ENCODE measurements around the gene COL23A1. TPM values are rescaled to one million over a fixed set of nuclear protein-coding genes. Genes with fewer than 3 reads are reported as not detected.
"Not testable (repeated sequence)": the region's sequence is repeated elsewhere in the genome, so short reads cannot be mapped to it uniquely, and the experiment has no call there.

The COL23A1 gene
- total RNA-seq, 1 donor from 2014 or later, result 10.7 TPM

- DNase-seq (ENCODE audit: low spot score), result no peak
- intact Hi-C loops (cut with DNase I), result no loop called here
- ATAC-seq, result no peak
Measured at GRCh38 chr5:178202541-178202940, 387.7 kb downstream of the COL23A1 start.

DNA sequence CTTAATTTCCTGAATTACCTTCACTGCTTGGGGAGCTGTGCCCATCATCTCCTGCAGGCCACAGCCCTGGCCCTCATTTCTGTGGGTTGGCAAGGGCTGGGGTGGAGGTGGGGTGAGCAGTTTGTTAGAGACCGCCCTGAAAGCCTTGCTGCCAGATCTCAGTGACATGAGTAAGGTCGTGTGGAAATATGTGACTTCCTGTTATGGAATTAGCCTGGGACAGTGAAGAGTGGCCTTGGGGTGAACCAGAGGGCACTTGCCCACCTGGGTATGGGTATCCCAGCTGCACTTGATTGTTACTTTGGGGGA is 388.3 kb downstream of the COL23A1 start:
- no peak for DNase-seq (ENCODE audit: low spot score)
- intact Hi-C loops (cut with DNase I), result no loop called here
- ATAC-seq, result no peak

DNA sequence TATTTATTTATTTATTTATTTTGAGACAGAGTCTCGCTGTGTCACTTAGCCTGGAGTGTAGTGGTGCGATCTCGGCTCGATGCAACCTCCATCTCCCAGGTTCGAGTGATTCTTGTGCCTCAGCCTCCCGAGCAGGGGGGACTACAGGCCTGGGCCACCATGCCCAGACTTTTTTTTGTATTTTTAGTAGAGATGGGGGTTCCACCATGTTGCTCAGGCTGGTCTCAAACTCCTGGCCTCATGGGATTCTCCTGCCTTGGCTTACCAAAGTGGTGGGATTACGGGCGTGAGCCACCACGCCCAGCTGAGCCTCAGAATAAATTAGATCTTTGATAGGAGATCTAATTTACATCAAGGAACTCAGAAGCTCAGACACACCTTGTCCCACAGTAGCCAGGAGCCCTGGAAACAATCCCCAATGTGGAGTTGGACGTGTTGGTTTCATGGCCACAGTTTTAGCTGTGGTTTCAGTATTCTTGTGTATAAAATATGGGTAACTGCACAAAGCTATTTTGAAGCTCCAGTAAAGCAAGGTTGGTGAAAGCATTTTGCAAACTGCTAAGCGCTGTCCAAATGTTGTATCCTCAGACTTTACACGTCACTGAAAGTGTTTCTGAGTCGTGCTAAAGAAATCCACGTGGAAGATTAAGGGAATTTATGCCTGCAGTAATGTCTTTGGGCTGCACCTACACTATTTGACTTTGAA is 388.8 kb downstream of the COL23A1 start:
- ATAC-seq (no peak), DNase-seq (ENCODE audit: low spot score) (no peak)
- intact Hi-C loops (cut with DNase I), result no loop called here

DNA sequence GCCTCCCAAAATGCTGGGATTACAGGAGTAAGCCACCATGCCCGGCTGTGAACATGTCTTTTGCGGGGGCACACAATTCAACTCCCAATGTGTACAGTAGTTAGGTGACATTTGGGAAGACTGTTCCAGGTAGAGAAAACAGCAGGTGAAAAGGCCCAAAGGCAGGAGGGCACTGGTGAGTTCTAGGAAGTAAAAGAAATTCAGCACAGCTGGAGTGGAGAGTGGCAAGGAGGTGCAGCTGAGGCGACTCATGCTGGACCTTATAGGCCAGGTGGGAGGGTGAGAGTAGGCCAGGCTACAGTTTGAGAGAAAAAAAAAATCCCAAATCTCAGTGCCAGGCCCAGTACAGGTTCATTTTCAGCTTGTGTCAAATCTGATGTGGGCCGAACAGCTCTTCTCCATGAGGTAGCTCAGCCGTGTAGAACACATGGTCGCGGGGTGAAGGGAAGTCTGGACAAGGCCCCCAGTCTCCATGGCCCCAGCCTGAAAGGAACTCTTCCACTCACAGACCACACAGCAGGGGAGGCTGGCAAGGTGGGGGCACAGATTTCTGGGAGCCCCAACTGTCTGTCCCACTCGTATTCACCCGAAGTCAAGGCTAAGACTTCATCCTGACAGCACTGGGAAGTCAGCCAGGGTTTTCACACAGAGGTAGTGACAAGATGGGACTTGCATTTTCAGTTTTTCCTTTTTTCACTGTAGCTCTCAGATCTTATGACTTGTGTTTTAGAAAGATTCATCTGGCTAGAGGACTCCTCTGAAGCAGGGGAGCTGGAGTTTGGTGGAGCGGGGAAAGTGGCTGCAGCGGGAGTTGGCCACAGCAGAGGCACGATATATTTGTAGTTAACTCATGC is 390.4 kb downstream of the COL23A1 start:
- DNase-seq (ENCODE audit: low spot score) (no peak), ATAC-seq (no peak)
- intact Hi-C loops (cut with DNase I), result no loop called here

DNA sequence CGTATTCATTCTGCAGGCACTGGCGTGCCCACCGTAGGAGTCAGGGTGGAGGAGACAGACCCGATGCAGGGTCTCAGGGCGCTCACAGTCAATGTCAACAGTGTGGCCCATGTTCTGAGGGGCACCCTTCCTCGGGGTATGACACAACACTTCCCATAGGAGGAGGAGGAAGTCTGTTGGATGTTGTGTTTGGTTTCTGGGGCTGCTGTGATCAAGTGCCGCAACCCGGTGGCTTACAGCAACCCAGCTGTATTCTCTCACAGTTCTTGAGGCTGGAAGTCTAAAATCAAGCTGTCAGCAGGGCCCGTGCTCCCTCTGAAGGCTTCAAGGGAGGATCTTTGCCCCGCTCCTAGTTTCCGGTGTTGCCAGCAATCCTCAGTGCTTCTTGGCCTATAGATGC is 391.5 kb downstream of the COL23A1 start:
- intact Hi-C loops (cut with DNase I), result no loop called here
- no peak for DNase-seq (ENCODE audit: low spot score)
- ATAC-seq, result no peak

DNA sequence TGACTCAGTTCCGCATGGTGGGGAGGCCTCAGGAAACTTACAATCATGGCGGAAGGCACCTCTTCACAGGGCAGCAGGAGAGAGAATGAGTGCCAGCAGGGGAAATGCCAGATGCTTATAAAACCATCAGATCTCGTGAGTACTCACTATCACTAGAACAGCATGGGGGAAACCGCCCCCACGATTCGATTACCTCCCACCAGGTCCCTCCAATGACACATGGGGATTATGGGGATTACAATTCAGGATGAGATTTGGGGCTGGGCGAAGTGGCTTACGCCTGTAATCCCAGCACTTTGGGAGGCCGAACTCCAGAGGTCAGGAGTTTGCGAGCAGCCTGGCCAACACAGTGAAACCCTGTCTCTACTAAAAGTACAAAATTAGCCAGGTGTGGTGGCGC is 392.0 kb downstream of the COL23A1 start:
- ATAC-seq; intact Hi-C loops (cut with DNase I); DNase-seq (ENCODE audit: low spot score): not testable (repeated sequence)

DNA sequence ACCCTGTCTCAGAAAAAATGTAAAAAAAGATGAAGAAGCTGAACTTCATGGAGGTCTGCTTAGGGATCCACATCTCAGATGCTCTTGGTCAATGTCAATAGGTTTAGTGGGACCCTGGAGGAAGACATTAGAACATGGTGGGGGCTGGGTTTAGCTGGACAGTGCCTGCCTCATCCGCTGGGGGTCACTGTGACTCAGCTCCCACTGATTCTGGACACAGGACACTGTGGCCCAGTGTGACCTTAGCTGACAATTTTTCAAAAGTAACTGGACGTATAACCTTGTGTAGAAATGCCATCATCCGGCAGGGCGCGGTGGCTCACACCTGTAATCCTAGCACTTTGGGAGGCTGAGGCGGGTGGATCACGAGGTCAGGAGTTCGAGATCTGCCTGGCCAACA is 393.2 kb downstream of the COL23A1 start:
- no peak for DNase-seq (ENCODE audit: low spot score)
- intact Hi-C loops (cut with DNase I), result no loop called here
- ATAC-seq, result no peak

GRCh38 chr5:178196281-178196812 is 393.8 kb downstream of the COL23A1 start:
- ATAC-seq (no peak), DNase-seq (ENCODE audit: low spot score) (no peak)
- intact Hi-C loops (cut with DNase I), result no loop called here

GRCh38 chr5:178194026-178194425 is 396.2 kb downstream of the COL23A1 start:
- no peak for DNase-seq (ENCODE audit: low spot score)
- no peak for ATAC-seq
- intact Hi-C loops (cut with DNase I), result no loop called here

- ATAC-seq (no peak), DNase-seq (ENCODE audit: low spot score) (no peak)
- intact Hi-C loops (cut with DNase I), result no loop called here
Measured at GRCh38 chr5:178193251-178193809, 396.9 kb downstream of the COL23A1 start.

- DNase-seq (ENCODE audit: low spot score) (no peak), ATAC-seq (no peak)
- intact Hi-C loops (cut with DNase I), result no loop called here
Measured at GRCh38 chr5:178192787-178193186, 397.4 kb downstream of the COL23A1 start.

- intact Hi-C loops (cut with DNase I), result no loop called here
- no peak for DNase-seq (ENCODE audit: low spot score)
Measured at GRCh38 chr5:178192244-178192643, 397.9 kb downstream of the COL23A1 start.

DNA sequence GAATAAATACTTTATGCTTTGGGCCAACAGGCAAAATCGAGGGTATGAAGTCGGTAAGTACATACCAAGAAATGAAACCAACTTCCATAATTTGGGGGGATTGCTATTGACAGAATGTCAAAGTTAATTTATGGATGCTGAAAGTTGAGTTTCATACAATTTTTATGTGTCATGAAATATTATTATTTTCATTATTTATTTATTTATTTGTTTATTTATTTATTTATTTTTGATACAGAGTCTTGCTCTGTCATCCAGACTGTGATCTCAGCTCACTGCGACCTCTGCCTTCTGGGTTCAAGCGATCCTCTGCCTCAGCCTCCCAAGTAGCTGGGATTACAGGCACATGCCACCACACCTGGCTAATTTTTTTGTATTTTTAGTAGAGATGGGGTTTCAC is 398.5 kb downstream of the COL23A1 start:
- intact Hi-C loops (cut with DNase I), result no loop called here
- no peak for DNase-seq (ENCODE audit: low spot score)
- no peak for ATAC-seq

More at GRCh38 chr5:178192244-178192643, 397.9 kb downstream of the COL23A1 start:
- ATAC-seq, result no peak

GRCh38 chr5:178189433-178189832 is 400.8 kb downstream of the COL23A1 start:
- DNase-seq (ENCODE audit: low spot score) (no peak), ATAC-seq (no peak)
- intact Hi-C loops (cut with DNase I), result no loop called here

Other genes with a start within 250 kb of the COL23A1 start
- 52.8 TPM for gene CLK4, start 36.7 kb upstream of the COL23A1 start, total RNA-seq
- gene ZNF354A, start 140.3 kb upstream of the COL23A1 start, total RNA-seq, result 12.0 TPM

Data from sciatic nerve (tissue), 2 donors.